Measurements from ENCODE around the gene DCK. TPM values are rescaled to one million over a fixed set of nuclear protein-coding genes. Genes with fewer than 3 reads are reported as not detected.

Gene DCK
- total RNA-seq = 9.5 and 11.0 TPM in 2 replicates

GRCh38 chr4:70993181-70994068 is at the start of gene DCK:
TSS of gene DCK (plus strand) at chr4:70993649. CDS start at chr4:70993836, 187 bp downstream.

Other genes with a start within 250 kb of the DCK start
- 70.7 and 72.1 TPM in 2 replicates for gene GRSF1, start 153.8 kb upstream of the DCK start, total RNA-seq
- gene MOB1B, start 91.3 kb upstream of the DCK start, total RNA-seq = 6.3 and 10.0 TPM in 2 replicates

Data from placental epithelial cell (primary cell).